SK-N-SH (cell line): ENCODE results near the gene MICAL2.

Experiments
- CHD2 ChIP-seq: fragments of 150-350 bp; IDR thresholded peaks from 2 replicates; pipeline ENCODE4 v1.6.1; 2018; ENCODE audit warnings: low read length; ENCODE audit not compliant: partially characterized antibody
- IRF3 ChIP-seq: fragments of 150-350 bp; IDR thresholded peaks from 2 replicates; pipeline ENCODE4 v1.6.1; 2016; ENCODE audit warnings: mild to moderate bottlenecking, low read depth, low read length
- MAX ChIP-seq: IDR thresholded peaks from 2 replicates; pipeline ENCODE4 v1.4.0; 2012; ENCODE audit warnings: low read depth
- NFIC ChIP-seq: IDR thresholded peaks from 2 replicates; pipeline ENCODE4 v1.4.0; 2012; ENCODE audit warnings: borderline replicate concordance
- PBX3 ChIP-seq: IDR thresholded peaks from 2 replicates; pipeline ENCODE4; 2012
- POLR2AphosphoS5 ChIP-seq: IDR thresholded peaks from 2 replicates; pipeline ENCODE4 v1.6.1; 2012; ENCODE audit warnings: low read depth, low read length
- RAD21 ChIP-seq: IDR thresholded peaks from 2 replicates; pipeline ENCODE4 v1.6.1; 2012; ENCODE audit warnings: mild to moderate bottlenecking, low read length
- RFX5 ChIP-seq: IDR thresholded peaks from 2 replicates; pipeline ENCODE4 v1.6.1; 2012; ENCODE audit warnings: mild to moderate bottlenecking, improper control_type of control experiment, low read length
- TF ChIP-seq, protein P1 (sequence below): fragments of 200-600 bp; sonication (generic); IDR thresholded peaks from 2 replicates; pipeline ENCODE4 v1.6.1; 2017; ENCODE audit warnings: antibody characterized with exemption, mild to moderate bottlenecking, moderate library complexity

DNA sequence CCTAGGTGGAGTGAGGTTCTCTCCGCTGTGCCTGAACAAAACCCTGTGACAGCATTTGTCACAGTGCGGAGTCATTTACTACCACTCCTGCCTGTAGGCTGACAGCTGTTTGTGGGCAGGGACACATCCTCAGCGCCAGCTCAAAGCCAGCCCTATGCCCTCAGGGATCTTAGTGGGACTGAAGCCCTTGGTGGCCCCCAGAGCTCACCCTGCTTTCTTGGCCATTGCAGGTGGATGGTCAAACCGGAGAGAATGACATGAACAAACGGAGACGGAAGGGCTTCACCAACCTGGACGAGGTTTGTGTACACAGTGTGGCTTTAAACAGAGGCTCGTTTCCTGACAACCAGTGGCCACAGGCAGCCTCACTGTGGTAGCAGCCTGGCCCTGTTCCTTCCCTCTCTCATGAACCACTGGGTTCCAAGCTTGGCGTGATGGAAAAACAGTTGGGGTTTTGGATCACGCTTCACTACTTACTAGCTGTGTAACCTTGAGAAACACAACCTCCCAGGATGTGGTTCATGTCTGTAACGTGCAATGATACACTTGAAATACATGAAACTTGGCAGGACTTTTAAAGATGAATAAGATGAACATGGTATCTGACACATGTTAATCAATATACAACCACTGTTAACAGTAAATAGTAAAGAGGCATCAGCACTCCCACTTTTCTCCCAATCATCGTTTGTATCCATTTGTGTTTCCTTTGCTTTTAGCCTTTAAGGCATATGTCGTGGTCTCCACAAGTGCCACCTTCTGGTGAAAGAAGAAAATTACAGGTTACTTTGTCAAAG, 125.8 kb downstream of the MICAL2 start:
- TF ChIP-seq, protein P1, sequence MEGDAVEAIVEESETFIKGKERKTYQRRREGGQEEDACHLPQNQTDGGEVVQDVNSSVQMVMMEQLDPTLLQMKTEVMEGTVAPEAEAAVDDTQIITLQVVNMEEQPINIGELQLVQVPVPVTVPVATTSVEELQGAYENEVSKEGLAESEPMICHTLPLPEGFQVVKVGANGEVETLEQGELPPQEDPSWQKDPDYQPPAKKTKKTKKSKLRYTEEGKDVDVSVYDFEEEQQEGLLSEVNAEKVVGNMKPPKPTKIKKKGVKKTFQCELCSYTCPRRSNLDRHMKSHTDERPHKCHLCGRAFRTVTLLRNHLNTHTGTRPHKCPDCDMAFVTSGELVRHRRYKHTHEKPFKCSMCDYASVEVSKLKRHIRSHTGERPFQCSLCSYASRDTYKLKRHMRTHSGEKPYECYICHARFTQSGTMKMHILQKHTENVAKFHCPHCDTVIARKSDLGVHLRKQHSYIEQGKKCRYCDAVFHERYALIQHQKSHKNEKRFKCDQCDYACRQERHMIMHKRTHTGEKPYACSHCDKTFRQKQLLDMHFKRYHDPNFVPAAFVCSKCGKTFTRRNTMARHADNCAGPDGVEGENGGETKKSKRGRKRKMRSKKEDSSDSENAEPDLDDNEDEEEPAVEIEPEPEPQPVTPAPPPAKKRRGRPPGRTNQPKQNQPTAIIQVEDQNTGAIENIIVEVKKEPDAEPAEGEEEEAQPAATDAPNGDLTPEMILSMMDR = peak; percentile 72
- TF ChIP-seq POLR2AphosphoS5 (no peak), MAX (no peak), CHD2 (no peak), RAD21 (peak; percentile 71), PBX3 (no peak), NFIC (no peak), IRF3 (no peak), RFX5 (no peak)
